GM21381 (cell line): Measurements from ENCODE around the gene TTC21B.

Experiments used
- ATAC-seq: cut with Tn5 transposase; IDR thresholded peaks from one replicate; pipeline ENCODE4 v1.9.1; 2021; ENCODE audit warnings: mild to moderate bottlenecking, moderate library complexity; ENCODE audit not compliant: unreplicated experiment

The TTC21B gene

GRCh38 chr2:165840333-165840958, 113.1 kb downstream of the TTC21B start:
- ATAC-seq: no peak

GRCh38 chr2:165839610-165840009, 114.0 kb downstream of the TTC21B start:
- ATAC-seq: no peak

GRCh38 chr2:165837122-165837521, 116.5 kb downstream of the TTC21B start:
- ATAC-seq: no peak

- ATAC-seq: no peak
Observed at GRCh38 chr2:165835363-165835762, 118.2 kb downstream of the TTC21B start.

GRCh38 chr2:165833156-165833555, 120.4 kb downstream of the TTC21B start:
- ATAC-seq: no peak

GRCh38 chr2:165827921-165828276, 125.7 kb downstream of the TTC21B start:
- peak; percentile 27 for ATAC-seq

DNA sequence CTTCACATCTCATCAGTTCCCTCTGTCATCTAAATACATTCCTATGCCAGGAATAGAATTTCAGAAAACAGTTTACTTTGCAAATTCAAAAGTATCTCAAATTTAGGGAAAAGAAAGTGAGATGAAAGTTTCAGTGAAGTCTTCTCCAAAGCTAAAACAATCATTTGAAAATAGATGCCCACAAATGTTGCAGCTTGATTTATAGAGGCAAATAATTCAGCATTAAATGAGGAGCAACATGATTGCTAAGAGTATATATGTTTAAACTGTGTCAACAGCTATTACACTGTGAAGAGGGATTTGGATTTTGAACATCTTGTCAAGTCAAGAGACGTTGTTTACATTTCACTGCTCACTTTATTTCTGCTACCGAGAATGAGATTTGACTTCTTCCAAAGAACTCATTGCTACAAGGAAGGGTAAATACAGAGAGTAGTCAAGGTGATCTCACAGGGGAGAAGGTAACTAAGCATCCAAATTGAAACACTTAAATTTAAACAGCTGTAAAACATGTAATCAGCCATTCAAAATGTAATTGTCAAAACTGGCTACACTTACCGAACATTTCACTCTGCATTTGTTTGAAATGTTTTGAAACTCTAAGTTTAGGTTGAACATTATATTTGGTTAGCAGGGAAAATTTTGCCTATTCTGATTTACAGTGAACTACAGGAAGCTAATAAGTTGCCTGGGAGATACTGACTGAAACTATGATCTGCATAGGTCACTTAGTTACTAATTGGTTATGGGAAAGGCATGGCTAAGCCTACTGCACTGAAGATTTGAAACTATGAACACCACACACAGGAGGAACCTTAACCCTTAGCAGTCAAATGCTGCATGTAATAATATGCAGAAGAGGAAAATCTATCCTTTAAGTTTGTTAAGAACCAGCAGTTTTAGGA, 126.3 kb downstream of the TTC21B start:
- ATAC-seq: peak; percentile 95

DNA sequence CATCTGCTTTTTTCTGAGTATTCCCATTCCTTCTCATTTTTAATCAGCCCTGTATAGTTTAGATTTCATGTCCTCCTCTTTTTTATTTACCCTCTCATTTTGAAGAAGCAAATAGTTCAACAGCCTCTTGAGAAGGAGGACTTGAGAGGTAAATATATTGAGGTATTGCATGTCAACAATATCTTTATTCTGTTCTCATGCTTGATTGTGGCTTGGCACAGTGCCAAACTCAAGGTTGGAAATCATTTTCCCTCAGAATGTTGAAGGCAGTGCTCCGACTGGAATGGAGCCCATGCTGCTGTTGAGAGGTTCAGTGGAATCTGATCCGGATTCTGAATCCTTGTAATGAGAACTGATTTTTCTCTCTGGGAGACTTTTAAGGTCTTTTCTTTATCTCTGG, 128.5 kb downstream of the TTC21B start:
- ATAC-seq: no peak
